ENCODE data around the gene PRKD1. TPM values are rescaled to one million over a fixed set of nuclear protein-coding genes. Genes with fewer than 3 reads are reported as not detected.

Gene PRKD1
- total RNA-seq, 1 donor from 2014 or later: 16.0 TPM

DNA sequence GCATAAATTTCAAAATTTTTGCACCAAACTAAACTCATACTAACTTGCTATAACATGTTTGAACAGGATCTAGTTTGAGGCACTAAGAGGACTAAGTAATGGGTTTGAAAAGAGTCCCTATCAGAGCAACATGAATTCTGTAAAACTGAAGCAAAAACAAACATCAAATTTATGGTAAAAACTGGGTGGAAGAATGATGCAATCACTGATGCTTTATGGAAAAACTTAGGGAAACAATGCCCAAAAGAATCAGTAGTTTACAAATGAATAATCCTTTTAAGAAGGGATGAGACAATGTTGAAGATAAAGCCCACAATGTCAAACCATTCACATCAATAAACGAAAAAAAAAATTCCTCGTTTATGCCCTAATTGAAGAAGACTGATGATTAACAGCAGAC lies 88.9 kb downstream of the PRKD1 start:
- DNase-seq (ENCODE audit: low read depth): no peak

DNA sequence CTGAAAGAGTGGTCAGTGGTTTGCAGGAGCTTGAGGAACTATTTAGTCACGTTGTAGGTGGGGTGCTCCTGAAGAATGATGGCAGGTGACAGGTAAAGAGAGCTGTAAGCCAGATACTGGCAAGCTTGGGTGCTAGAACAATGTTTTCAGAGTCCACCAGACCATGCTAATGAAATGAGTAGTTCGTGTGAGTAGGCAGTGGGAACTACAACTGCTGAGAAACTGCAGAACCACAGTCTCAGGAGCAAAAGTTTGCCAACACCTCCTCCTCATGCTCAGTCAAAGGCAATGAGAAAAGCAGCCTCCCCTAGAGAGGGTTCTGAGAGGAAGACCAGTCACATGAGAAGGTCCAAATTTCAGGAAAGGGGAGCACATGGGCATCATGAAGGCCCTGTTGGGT lies 91.3 kb downstream of the PRKD1 start:
- no peak for DNase-seq (ENCODE audit: low read depth)

DNA sequence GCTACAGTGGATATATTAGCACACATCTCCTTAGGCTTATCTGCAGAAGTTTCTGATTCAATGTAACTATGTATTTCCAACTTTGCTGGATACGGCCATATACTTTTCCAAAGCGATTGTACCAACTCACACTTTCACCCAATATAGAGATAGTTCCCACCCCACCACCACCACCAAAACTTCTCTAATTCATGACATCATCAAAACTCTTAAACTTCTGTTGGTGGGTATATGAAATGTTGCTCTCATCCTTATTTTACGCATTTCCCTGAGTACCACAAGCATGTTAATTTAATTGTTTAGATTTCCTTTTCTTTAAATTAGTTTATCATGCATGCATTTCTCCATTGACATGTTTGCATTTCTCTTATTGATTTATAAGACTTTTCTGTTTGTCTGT lies 95.6 kb downstream of the PRKD1 start:
- DNase-seq (ENCODE audit: low read depth): no peak

- DNase-seq (ENCODE audit: low read depth): no peak
Observed at GRCh38 chr14:29829851-29830250, 97.8 kb downstream of the PRKD1 start.

DNA sequence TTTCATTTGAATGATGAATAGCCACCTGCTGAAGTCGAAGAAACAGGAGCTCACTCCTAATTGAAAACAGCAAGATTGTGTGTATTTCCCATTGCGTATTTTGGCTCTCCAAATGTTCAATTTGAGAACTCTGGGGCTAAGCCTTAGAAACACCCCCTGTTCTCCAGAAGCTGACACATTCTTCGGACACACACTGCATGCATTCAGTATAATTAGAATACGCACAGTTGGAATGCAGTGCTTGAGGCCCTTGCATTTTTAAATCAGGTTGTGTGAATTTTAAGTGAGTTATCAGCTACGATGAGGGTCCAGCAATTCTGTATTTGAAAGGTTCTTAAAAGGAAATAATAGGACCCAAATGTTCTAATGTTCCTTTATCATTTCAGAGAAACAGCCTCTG lies 103.8 kb downstream of the PRKD1 start:
- no peak for DNase-seq (ENCODE audit: low read depth)

DNA sequence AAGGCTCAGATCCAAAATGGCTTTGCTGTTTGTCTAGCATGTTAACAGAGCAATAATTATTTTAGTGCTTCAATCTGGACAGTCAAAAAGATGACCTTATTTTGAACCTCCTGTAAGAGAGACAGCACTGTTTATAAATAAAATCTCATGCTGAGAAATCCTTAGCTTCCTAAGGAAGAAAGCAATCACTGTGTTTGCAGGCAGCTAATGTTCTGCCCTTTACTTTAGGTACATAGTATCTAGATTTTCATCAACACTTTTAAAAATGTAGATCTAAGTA lies 105.3 kb downstream of the PRKD1 start:
- no peak for DNase-seq (ENCODE audit: low read depth)

- DNase-seq (ENCODE audit: low read depth): no peak
Observed at GRCh38 chr14:29821661-29822429, 105.8 kb downstream of the PRKD1 start.

DNA sequence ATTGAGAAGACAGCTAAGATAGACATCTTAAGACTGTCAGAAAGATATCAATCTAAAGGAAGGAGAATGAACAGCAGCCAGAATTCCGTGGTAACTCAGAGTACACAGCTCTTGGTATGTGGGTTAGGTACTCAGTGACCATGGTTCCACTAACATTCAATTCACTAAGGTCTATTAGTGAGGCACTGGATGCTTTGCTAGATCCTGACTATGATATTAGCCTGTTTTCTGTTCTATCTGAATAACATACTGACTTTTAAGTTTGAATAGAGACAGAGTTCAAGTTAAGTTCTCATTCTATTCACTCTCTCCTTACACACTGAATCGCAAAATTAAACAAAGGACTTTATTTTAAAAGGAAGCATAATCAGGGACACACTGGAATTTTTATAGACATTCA lies 106.4 kb downstream of the PRKD1 start:
- DNase-seq (ENCODE audit: low read depth): no peak

DNA sequence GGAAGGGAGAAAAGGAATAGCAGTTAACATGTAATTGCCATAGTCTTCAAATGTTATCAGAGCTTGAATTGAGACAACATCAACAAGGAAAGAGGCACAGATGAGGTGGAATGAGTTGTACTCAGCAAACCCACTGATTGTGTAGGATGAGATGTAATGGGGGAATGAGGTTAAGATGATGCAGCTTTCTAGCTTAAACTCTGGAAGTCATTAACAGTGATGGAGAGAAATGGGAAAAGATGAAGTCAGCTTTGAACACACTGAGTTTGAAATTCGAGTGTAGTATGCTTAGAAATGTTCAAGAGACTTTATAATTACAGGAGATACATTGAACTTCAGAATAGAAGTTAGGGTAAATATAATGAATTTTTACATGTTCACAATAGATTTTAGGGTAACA lies 106.9 kb downstream of the PRKD1 start:
- no peak for DNase-seq (ENCODE audit: low read depth)

DNA sequence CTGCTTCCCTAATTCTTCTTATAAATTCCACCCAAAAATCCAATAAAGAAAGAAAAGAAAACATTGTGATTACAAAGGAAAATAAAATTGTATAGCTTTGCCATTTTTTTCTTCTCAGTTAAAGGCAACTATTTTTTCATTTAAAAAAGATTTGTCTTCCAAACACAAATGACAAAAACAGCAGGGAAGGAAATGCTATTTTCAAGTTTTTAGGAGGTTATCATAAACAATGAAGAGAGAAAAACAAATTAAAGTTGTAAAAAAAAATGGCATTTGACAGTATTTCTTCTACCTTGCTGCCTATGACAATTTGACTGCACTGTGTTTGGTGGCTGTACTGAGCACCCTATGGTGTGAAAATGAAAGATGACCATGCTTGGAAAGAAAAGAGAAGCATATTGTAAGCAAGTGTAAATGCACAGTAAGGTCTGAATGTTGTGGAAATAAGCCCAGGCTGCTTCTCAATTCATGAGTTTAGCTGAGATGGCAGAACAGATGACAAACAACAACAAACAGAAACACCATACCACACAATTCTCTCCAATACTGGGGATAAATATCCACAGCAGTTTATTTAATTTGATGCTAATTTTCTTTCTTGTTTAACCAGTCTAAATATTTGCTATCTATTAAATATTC lies 109.8 kb downstream of the PRKD1 start:
- DNase-seq (ENCODE audit: low read depth): no peak

GRCh38 chr14:29815016-29815674 lies 112.5 kb downstream of the PRKD1 start:
- DNase-seq (ENCODE audit: low read depth): no peak

DNA sequence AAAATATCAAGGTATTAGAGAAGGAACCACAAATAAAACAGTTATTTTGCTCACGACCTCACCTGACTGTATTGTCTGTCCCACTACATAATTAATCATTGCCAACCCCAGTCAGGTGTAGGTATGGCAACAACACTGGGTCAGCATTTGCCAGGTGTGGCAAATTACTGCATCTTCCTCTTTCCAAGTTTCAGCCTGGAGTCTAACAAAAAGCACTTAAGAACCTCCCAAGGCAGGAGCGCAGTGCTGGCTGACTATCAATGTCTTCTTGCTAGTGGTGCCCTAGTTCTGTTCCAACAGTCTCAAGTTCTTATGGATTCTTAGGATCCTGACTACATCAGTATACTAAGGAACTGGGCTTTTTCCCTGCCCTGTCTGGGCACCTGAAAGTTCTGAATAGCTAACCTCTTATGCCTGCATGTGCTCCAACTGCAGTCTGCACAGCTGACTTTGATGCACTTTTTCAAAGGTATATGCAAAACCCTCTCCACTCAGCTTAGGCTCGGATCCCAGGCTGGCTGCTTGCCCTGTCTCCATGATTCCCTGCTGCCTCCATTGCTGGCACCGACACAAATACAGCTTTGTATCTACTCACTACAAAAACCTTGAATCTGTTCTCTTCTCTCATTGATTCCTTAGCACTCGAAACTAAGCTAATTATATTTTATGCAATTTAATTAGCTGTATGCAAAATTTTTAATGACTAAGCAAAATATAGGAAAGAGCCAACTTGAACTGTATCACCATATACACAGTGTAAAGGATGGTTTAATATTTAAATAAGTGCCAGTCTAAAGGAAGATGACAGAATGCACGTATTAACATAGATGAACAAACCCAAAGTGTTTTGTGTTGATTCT lies 113.3 kb downstream of the PRKD1 start:
- peak; percentile 15 for DNase-seq (ENCODE audit: low read depth)

DNA sequence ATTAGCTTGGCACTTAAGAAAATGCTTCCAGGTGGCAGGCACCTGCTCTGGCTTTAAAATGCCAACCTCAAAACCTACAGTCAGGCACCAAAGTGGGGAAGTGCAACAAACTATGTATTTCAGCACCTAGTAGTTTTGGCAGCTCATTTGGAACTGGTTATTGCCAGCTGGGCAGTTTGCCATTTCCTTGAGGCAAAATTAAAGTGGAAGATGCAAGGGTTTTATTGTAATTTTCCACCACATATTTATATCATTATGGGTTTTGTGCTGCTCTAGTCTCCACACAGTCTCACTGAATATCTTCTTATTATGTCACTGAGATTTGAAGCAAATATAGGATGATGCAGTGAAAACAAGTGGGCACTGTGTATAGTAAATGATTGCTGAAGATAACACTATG lies 117.0 kb downstream of the PRKD1 start:
- peak; percentile 35 for DNase-seq (ENCODE audit: low read depth)

DNA sequence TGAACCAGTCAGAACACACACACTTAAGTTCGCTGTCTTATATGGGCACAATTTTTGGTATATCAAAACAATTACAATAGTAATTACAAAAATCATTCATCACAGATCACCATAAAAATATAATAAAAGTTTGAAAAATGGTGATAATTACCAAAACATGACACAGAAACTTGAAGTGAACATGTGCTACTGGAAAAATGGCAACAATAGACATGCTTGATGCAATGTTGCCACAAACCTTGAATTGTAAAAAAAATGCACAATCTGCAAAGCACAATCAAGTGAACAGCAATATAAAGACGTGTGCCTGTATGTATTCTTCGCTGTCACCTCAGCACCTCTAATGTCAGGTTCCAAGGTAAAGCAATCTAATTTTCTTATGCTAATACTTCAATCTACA lies 117.6 kb downstream of the PRKD1 start:
- no peak for DNase-seq (ENCODE audit: low read depth)

- DNase-seq (ENCODE audit: low read depth): no peak
Observed at GRCh38 chr14:29806124-29806517, 121.5 kb downstream of the PRKD1 start.

- DNase-seq (ENCODE audit: low read depth): peak; percentile 66
Observed at GRCh38 chr14:29805415-29806123, 122.1 kb downstream of the PRKD1 start.

DNA sequence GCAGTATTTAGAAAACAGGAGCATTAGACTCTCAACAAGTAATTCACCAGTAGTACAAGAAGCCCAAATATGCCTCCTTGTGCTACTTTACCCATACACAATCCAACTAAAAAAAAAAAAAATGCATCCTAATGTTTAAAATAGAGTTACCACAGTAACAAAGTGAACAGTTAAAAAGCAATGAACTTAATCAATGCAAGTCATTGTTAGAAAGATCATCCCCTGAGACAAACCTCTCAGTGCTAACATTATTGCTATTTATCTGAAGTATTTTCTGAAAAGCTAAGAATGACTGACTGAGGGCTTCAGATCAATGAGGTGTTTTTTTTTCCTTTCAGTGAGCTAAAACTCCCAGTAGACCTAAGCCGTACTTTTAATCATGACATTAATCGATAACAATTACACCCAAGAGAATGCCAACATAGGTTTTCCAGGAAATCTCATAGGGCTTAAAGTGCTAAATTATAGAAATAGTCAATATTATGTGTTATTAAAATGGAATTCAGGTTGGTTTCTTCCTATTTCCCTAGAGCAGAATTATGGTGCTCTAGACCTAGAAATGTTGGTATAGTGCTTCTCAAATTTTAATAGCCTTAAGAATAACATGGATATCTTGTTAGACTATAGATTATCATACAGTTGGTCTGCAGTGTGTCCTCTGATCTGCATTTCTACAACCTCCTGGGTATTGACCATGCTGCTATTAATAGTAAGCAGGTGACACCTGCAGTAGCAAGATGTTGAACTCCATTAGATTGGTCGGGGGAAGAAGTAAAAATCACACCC lies 123.0 kb downstream of the PRKD1 start:
- no peak for DNase-seq (ENCODE audit: low read depth)

- no peak for DNase-seq (ENCODE audit: low read depth)
Observed at GRCh38 chr14:29803045-29803444, 124.6 kb downstream of the PRKD1 start.

DNA sequence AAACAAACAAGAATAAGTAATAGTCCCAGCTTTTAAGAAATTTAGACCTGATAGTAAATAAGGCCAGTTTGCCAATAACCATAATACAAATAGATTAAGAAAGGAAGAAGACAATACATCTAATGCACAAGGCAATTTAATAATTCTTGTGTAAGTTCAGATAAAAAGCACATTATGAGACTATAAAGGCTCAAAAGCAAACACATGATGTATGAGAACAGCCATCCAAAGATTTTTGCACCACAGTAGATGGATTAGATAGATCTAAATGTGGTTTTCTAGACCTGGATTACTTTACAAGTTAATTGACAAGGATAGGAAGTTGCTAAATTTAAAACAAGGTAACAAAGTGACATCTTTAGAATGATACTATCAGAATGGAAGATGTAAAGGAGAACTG lies 125.4 kb downstream of the PRKD1 start:
- no peak for DNase-seq (ENCODE audit: low read depth)

- DNase-seq (ENCODE audit: low read depth): no peak
Observed at GRCh38 chr14:29800961-29801360, 126.7 kb downstream of the PRKD1 start.
